Measurements from ENCODE around the gene PIP5K1B. TPM values are rescaled to one million over a fixed set of nuclear protein-coding genes. Genes with fewer than 3 reads are reported as not detected.
A peak's percentile ranks its signal among the peaks of the same experiment; 100 is the strongest.

PIP5K1B gene
- total and polyA plus RNA-seq, 10 of the 15 experiments (the other 5 are each of a cell fraction or from before 2014, with no cell fraction given), result 6.8 to 16.3 (median 10.6) TPM

GRCh38 chr9:68844631-68845612, 139.9 kb downstream of the PIP5K1B start (continued):
- TF ChIP-seq ZBTB11 (CRISPR knock-in tag; IDR thresholded peaks at IDR 0.05) (no peak), BCLAF1 (IDR thresholded peaks at IDR 0.05) (no peak), SMARCA5 (IDR thresholded peaks at IDR 0.05) (no peak), CHD4 (IDR thresholded peaks at IDR 0.05) (no peak), CEBPB (IDR thresholded peaks at IDR 0.05; ENCODE audit: borderline replicate concordance in 1 of 2, low read depth in 2 of 2, low read length in 2 of 2) (no peak), ZNF207 (IDR thresholded peaks at IDR 0.05; ENCODE audit: borderline replicate concordance) (no peak), PML (IDR thresholded peaks at IDR 0.05; ENCODE audit: low read length) (0 out of 2 replicates have a peak, but pooled peaks have one; percentile 14), SP1 (IDR thresholded peaks at IDR 0.05; ENCODE audit: low read depth, low read length) (no peak), NFIC (IDR thresholded peaks at IDR 0.05; ENCODE audit: low read depth, low read length) (no peak), KDM1A (IDR thresholded peaks at IDR 0.05; ENCODE audit: borderline replicate concordance) (no peak), SIN3A (IDR thresholded peaks at IDR 0.05; ENCODE audit: low read depth, low read length) (no peak), SMC3 (IDR thresholded peaks at IDR 0.05; ENCODE audit: borderline replicate concordance, low read length) (peak; percentile 63; the same call in 1 of the 2 replicates), CEBPZ (IDR thresholded peaks at IDR 0.05; ENCODE audit: low read depth, low read length) (no peak), RAD21 (IDR thresholded peaks at IDR 0.05; ENCODE audit: insufficient read depth, low read depth, low read length) (peak; percentile 69), REST (IDR thresholded peaks at IDR 0.05; ENCODE audit: low read depth, low read length) (no peak)
